HepG2 (cell line): ENCODE results near the gene WDR3. TPM values are rescaled to one million over a fixed set of nuclear protein-coding genes. Genes with fewer than 3 reads are reported as not detected.

Experiments
- DZIP1 ChIP-seq: sonication (generic); formaldehyde crosslinking; IDR thresholded peaks from 2 replicates; pipeline ENCODE4 v1.5.0; 2020; ENCODE audit warnings: mild to moderate bottlenecking, missing genetic modification reagents
- EZH2 ChIP-seq: conservative IDR thresholded peaks from 2 replicates; pipeline ENCODE4 v1.6.1; 2012; ENCODE audit warnings: mild to moderate bottlenecking, low read depth, low read length, moderate library complexity
- FOSL2 ChIP-seq: sonication (generic); formaldehyde crosslinking; IDR thresholded peaks from 2 replicates; pipeline ENCODE4 v1.4.0; 2020; ENCODE audit warnings: missing genetic modification reagents
- IRF1 ChIP-seq: sonication (generic); formaldehyde crosslinking; IDR thresholded peaks from 2 replicates; pipeline ENCODE4 v1.4.0; 2020; ENCODE audit warnings: low read depth, mild to moderate bottlenecking, missing genetic modification reagents
- MTA1 ChIP-seq: sonication (generic); formaldehyde crosslinking; IDR thresholded peaks from 2 replicates; pipeline ENCODE4 v1.4.0; 2020; ENCODE audit warnings: missing genetic modification reagents, mild to moderate bottlenecking, borderline replicate concordance
- NCOA2 ChIP-seq: sonication (generic); formaldehyde crosslinking; IDR thresholded peaks from 2 replicates; pipeline ENCODE4 v1.8.0; 2022; ENCODE audit warnings: inconsistent platforms
- NONO ChIP-seq, 2 experiments: fragments of 450-650 bp in 1 of 2; sonication (generic) in 1 of 2; formaldehyde crosslinking in 1 of 2; IDR thresholded peaks in 1 of 2; conservative IDR thresholded peaks in 1 of 2; 2 replicates each; pipeline versions ENCODE4 v1.6.1 to v1.8.0; 2017 to 2022; ENCODE audit warnings: mild to moderate bottlenecking in 1 of 2, missing genetic modification reagents in 1 of 2, moderate library complexity in 1 of 2
- PAWR ChIP-seq: sonication (generic); formaldehyde crosslinking; IDR thresholded peaks from 2 replicates; pipeline ENCODE4 v1.4.0; 2020; ENCODE audit warnings: missing genetic modification reagents, mild to moderate bottlenecking, borderline replicate concordance
- TBL1XR1 ChIP-seq: fragments of 150-350 bp; IDR thresholded peaks from 2 replicates; pipeline ENCODE4 v1.6.1; 2014; ENCODE audit warnings: borderline replicate concordance, low read length; ENCODE audit not compliant: partially characterized antibody
- YEATS4 ChIP-seq: sonication (generic); formaldehyde crosslinking; IDR thresholded peaks from 2 replicates; pipeline ENCODE4 v1.4.0; 2020; ENCODE audit warnings: missing genetic modification reagents, borderline replicate concordance
- ZBTB4 ChIP-seq: sonication (generic); formaldehyde crosslinking; IDR thresholded peaks from 2 replicates; pipeline ENCODE4 v1.4.0; 2020; ENCODE audit warnings: missing genetic modification reagents, mild to moderate bottlenecking, borderline replicate concordance
- ZNF460 ChIP-seq: sonication (generic); formaldehyde crosslinking; IDR thresholded peaks from 2 replicates; pipeline ENCODE4 v1.5.1; 2020; ENCODE audit warnings: missing genetic modification reagents, mild to moderate bottlenecking, borderline replicate concordance
- ZNF589 ChIP-seq: sonication (generic); formaldehyde crosslinking; conservative IDR thresholded peaks from 2 replicates; pipeline ENCODE4 v1.8.0; 2022; ENCODE audit warnings: mild to moderate bottlenecking, moderate library complexity, missing genetic modification reagents
- ZNF607 ChIP-seq: sonication (generic); formaldehyde crosslinking; IDR thresholded peaks from 2 replicates; pipeline ENCODE4 v1.5.1; 2020; ENCODE audit warnings: missing genetic modification reagents, mild to moderate bottlenecking, borderline replicate concordance
- ZNF720 ChIP-seq: sonication (generic); formaldehyde crosslinking; IDR thresholded peaks from 2 replicates; pipeline ENCODE4 v1.4.0; 2020; ENCODE audit warnings: missing genetic modification reagents
- polyA plus RNA-seq, 8 experiments: library from polyadenylated mRNA; depleted of rRNA in 3 of 8; stranded (reverse) in 7 of 8; unstranded in 1 of 8; fragments of >200 nt; fragmentation: Illumina TruSeq in 4 of 8; extraction: Trizol in 4 of 8; gene quantifications; 2 replicates each; pipeline versions ENCODE4 v1.2.1 to v1.2.3, GENCODE V29; 2011 to 2016; ENCODE audit warnings: low read depth in 4 of 8, missing spikeins in 1 of 8, mixed read lengths in 1 of 8; ENCODE audit not compliant: insufficient read depth in 1 of 8
- total RNA-seq, 5 experiments: library from RNA; depleted of rRNA; stranded (reverse); fragments of >200 nt; fragmentation: Illumina TruSeq; extraction: Trizol; gene quantifications; 2 replicates each; pipeline ENCODE4 v1.2.3, GENCODE V29; 2016; ENCODE audit warnings: low read depth in 1 of 5
- TF ChIP-seq, protein P1 (sequence below): IDR thresholded peaks from 2 replicates; pipeline ENCODE4 v1.6.1; 2016
- TF ChIP-seq, protein P2 (sequence below): sonication (generic); formaldehyde crosslinking; IDR thresholded peaks from 2 replicates; pipeline ENCODE4 v1.4.0; 2020; ENCODE audit warnings: mild to moderate bottlenecking, missing genetic modification reagents

The WDR3 gene
- total and polyA plus RNA-seq, 2 of the 13 experiments (the other 11 are each of a cell fraction or from before 2014, with no cell fraction given) = 15.9 to 55.5 TPM

DNA sequence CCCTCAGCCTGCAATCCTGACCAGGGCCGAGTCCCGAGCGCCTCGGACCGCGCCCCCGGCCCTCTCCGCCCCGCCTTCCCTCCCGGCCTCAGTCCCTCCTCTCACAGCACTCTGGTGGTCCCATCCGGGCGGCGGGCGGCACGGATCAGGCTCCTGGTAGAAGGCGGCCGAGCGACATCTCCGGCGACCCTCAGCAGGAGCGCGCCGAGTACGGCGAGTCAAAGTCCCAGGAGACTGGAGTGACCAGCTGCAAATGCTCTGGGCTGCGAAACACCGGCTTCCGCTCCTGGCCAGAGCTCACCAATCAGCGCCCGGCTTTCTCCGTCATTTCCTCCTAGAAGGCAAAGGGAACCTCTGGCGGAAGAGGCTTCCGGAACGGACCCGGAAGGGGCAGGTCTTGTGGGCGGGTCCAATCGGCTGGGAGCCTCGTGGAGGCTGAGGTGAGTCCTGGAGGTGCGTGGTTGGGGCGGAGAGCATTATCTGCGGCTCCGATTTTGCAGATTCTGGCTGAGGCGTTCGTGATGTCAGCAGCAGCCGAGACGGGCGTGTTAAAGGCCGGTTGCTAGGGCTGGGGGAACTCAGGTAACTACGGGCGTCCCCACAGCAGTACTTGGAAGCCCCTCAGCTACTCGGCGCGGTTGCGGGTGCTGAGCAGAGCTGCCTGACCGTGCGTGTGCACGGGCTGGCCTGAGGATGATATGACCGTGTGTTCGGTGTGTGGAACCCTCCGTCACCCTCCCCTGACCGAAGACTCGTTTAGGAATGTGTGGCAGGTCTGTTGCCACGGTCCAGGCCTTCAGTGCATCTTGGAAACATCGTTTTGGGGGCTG is at the start of gene WDR3, which contains the start of gene GDAP2 (continued):
- TF ChIP-seq, protein P1, sequence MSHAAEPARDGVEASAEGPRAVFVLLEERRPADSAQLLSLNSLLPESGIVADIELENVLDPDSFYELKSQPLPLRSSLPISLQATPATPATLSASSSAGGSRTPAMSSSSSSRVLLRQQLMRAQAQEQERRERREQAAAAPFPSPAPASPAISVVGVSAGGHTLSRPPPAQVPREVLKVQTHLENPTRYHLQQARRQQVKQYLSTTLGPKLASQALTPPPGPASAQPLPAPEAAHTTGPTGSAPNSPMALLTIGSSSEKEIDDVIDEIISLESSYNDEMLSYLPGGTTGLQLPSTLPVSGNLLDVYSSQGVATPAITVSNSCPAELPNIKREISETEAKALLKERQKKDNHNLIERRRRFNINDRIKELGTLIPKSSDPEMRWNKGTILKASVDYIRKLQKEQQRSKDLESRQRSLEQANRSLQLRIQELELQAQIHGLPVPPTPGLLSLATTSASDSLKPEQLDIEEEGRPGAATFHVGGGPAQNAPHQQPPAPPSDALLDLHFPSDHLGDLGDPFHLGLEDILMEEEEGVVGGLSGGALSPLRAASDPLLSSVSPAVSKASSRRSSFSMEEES (CRISPR knock-in tag) = no peak
- TF ChIP-seq ZNF460 (CRISPR knock-in tag) = no peak
- TF ChIP-seq NONO (IDR thresholded peaks at IDR 0.05) = no peak
- peak; percentile 61 for TF ChIP-seq NONO (CRISPR knock-in tag; conservative IDR thresholded peaks at IDR 0.05)
- no peak for TF ChIP-seq ZNF589 (CRISPR knock-in tag)
- no peak for TF ChIP-seq ZBTB4 (CRISPR knock-in tag)
- peak; percentile 49 for TF ChIP-seq YEATS4 (CRISPR knock-in tag)
- no peak for TF ChIP-seq IRF1
- TF ChIP-seq, protein P2, sequence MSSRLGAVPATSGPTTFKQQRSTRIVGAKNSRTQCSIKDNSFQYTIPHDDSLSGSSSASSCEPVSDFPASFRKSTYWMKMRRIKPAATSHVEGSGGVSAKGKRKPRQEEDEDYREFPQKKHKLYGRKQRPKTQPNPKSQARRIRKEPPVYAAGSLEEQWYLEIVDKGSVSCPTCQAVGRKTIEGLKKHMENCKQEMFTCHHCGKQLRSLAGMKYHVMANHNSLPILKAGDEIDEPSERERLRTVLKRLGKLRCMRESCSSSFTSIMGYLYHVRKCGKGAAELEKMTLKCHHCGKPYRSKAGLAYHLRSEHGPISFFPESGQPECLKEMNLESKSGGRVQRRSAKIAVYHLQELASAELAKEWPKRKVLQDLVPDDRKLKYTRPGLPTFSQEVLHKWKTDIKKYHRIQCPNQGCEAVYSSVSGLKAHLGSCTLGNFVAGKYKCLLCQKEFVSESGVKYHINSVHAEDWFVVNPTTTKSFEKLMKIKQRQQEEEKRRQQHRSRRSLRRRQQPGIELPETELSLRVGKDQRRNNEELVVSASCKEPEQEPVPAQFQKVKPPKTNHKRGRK (CRISPR knock-in tag) = no peak
- TF ChIP-seq MTA1 (CRISPR knock-in tag) = no peak
- no peak for TF ChIP-seq TBL1XR1
- peak; percentile 78; the same call in 1 of the 2 replicates for TF ChIP-seq DZIP1 (CRISPR knock-in tag)
- no peak for TF ChIP-seq EZH2
- no peak for TF ChIP-seq NCOA2
- no peak for TF ChIP-seq ZNF720
- TF ChIP-seq PAWR (CRISPR knock-in tag) = 0 out of 2 replicates have a peak, but pooled peaks have one; percentile 43
- TF ChIP-seq ZNF607 (CRISPR knock-in tag) = no peak
- TF ChIP-seq FOSL2 = no peak
